Ecto neural progenitor cell (in vitro differentiated cells): ENCODE data around the gene OLIG3.

Source experiments
- DNase-seq: peaks from one replicate; pipeline ENCODE4 v3.0.0-alpha.2; 2018; ENCODE audit warnings: low spot score

The OLIG3 gene

DNA sequence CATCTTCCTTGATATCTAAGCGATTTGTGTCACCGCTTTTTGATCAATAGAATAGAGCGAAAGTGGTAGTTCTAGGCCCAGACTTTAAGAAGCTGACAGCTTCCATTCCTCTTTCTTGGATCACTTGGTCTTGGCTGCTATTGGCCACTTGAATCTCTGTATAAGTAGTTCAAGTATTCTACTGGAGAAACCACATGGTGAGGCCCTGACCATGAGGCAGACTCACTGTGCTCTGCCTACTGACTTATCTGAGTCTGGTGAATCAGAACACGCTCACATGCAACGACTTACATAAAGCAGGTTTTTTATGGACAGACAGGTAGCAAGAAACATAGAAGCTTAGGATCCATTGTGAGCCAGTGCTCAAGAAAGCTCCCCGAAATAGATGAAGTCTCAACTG is 27.0 kb downstream of the OLIG3 start:
- DNase-seq: no peak

DNA sequence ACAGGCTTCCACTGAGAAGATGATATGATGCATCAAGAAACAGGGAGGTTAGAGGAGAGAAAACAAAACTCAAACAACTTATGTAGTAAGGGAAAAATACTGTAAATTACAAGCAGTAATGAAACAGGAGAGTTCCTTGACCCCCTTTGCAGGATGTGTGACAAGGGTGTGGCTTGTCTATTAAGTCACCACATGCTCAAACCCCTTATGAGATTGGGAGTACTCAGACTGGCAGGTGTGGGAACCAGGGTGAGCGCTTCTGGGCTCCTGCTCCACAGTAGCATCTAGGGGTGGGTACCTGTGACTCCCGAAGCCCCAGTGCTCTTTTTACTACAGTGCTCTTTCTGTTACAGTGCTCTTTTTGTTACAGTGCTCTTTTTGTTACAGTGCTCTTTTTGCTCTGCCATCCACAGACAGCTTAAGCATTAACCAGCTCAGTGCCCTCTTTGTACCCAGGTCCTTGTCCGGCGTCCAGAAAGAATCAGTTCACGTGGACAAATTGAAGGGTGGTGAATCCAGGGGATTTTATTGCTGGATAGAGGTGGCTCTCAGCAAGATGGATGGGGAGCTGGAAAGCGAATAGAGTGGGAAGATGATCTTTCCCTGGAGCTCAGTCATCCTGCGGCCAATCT is 28.7 kb downstream of the OLIG3 start:
- no peak for DNase-seq

DNA sequence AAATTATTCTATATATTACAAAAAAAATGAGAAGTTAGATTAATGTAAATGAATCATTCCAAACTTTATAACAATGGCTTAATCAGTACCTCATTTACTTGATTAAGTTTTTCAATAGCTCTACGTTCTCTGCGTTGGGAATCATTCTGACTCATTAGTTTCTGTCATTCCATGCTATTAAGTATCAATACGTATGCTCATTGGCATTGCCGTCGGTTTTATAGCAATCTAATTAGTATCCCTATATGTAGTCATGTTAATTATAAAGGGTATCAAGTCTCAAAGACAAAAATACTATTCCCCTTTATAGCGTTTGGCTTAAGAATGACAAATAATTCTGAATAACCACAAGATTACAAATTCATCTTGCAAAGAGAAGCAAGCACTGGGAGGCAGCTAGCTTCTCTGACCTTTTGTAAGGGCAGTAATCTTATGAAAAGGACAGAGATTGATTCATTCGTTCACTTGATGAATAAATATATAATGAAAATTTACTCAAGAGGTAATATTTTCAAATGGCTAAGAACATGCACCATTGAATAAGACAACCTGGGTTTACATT is 41.8 kb downstream of the OLIG3 start:
- no peak for DNase-seq

DNA sequence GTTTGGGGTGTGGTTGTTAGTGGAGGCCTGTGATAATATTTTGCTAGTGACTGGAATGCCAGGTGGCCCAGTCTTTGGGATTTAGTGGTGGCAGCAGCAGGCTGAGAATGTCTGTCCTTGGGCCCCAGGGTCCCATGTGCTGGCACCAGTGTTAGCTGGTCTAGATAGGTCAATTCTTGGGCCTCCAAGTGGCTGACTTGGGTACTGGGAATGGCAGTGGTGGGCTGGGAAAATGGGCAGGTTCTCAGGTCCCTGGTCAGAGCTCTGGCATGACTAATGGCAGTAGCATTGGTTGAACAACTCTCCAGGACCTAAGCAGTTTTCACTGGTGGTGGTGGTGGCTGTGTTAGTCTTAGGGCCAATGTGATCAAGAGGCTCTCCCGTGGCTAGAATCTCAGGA is 50.3 kb downstream of the OLIG3 start:
- DNase-seq: no peak
